NB4 (cell line): ENCODE results near the gene TMCC3.
A peak's percentile ranks its signal among the peaks of the same experiment; 100 is the strongest.
"Not testable (repeated sequence)": the region's sequence is repeated elsewhere in the genome, so short reads cannot be mapped to it uniquely, and the experiment has no call there.

Source experiments
- DNase-seq: peaks from one replicate; pipeline ENCODE4 v3.0.0; 2010; ENCODE audit warnings: low read depth
- H3K4me3 ChIP-seq: one replicate; pipeline ENCODE4 v1.5.1; 2011; ENCODE audit warnings: mild to moderate bottlenecking, low read depth, low read length, moderate library complexity
- CTCF ChIP-seq: IDR thresholded peaks from one replicate; pipeline ENCODE4 v1.5.1; 2012; ENCODE audit warnings: low read depth, low read length
- MAX ChIP-seq: IDR thresholded peaks from 2 replicates; pipeline ENCODE4 v1.6.1; 2011; ENCODE audit warnings: low read depth, low read length
- MYC ChIP-seq: IDR thresholded peaks from 2 replicates; pipeline ENCODE4 v1.6.1; 2011; ENCODE audit warnings: low read depth, low read length
- POLR2A ChIP-seq: IDR thresholded peaks from 2 replicates; pipeline ENCODE4 v1.6.1; 2011; ENCODE audit warnings: mild to moderate bottlenecking; ENCODE audit not compliant: insufficient read length; ENCODE audit errors: extremely low read depth

TMCC3 gene, protein sequence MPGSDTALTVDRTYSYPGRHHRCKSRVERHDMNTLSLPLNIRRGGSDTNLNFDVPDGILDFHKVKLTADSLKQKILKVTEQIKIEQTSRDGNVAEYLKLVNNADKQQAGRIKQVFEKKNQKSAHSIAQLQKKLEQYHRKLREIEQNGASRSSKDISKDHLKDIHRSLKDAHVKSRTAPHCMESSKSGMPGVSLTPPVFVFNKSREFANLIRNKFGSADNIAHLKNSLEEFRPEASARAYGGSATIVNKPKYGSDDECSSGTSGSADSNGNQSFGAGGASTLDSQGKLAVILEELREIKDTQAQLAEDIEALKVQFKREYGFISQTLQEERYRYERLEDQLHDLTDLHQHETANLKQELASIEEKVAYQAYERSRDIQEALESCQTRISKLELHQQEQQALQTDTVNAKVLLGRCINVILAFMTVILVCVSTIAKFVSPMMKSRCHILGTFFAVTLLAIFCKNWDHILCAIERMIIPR

DNA sequence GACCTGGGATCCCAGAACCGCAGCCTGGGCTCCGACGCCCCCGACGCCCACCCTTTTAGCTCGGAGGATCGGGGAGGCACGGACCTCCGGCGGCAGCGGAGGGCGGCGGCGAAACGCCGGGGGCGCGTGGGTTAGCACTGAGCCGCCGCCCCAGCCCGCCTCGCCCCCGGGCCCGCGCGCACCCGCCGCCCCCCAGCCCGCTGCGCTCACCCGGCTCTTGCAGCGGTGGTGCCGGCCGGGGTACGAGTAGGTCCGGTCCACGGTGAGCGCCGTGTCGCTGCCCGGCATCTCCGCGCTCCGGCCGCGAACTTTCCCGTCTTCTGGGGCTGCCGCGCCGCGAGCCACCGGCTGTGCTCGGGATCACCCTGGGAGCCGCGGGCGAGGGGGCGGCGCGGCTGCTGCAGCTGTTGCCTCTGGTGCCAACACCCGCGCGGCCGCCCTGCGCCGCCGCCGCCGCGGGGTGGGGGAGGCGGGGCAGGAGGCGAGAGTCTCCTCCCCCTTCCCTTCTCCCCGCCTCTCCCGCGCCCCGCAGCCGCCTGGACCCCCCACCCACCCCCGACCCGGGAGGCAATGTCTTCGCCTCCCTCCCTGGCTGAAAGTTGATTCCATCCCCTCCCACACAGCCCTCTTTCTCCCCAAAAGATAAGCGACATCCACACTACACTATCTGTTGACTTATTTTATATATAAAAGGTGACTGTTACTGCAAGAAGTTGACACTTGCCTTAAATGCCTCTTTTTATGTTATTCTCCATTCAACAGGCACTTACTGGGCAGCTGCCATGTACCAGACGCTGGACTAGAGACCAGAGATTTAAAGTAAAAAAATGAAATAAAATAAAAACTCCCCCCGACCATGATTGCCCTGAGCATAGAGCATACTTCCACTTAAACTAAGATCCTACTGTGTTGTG lies at the start of gene TMCC3:
Gene TMCC3, minus strand, starts transcription at position 415 of the 914 bp plus-strand sequence. Its CDS starts 127 bp downstream, at position 288.
- no peak for TF ChIP-seq POLR2A
- no peak for TF ChIP-seq MYC
- no peak for TF ChIP-seq MAX
- no peak for TF ChIP-seq CTCF
- DNase-seq = peak; percentile 55
- peak within 1 kb of the TSS; percentile 13 for H3K4me3 ChIP-seq

- H3K4me3 ChIP-seq = no peak overlapping the region
- DNase-seq = no peak
- TF ChIP-seq MAX (no peak), POLR2A (no peak), CTCF (no peak), MYC (no peak)
These were observed 49.4 kb upstream of the TMCC3 start for GRCh38 chr12:94699801-94700200.

DNA sequence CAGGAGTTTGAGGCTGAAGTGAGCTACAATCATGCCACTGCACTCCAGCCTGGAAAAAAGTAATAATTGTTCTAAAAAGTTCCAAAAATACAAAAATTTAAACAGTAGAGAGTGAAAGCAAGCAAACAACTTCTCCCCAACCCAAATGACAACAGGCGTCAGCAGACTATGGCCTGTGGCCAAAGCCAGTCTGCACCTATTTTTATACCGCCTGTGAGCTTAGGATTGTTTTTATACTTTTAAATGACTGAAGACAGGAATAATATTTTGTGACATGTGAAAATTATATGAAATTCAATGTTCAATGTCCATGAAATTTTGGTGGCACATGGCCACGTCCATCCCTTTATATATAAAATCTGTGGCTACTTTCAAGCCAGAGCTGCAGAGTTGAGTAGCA lies 48.2 kb upstream of the TMCC3 start:
- TF ChIP-seq CTCF (no peak), MYC (no peak), POLR2A (no peak), MAX (no peak)
- H3K4me3 ChIP-seq = no peak overlapping the region
- no peak for DNase-seq

DNA sequence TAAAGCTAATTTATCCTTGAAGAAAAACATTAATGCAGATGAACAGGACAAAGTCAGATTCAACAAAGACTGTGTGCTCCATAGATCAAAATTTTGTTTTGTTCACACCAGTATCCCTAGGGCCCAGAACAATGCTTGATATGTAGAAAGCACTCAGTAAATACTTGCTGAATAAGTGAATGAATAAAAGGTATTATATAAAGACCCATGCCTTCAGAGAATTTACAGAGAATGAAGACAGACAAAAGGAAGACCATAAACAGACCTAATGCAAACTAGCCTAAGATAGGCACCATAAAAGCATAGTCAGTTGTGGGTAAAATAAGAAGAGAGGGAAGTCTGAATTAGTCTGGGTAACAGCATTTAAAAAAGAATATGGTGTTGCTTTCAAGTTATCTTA lies 47.3 kb upstream of the TMCC3 start:
- no peak overlapping the region for H3K4me3 ChIP-seq
- DNase-seq = no peak
- TF ChIP-seq CTCF (no peak), MYC (no peak), POLR2A (no peak), MAX (no peak)

- no peak for DNase-seq
- H3K4me3 ChIP-seq = no peak overlapping the region
- TF ChIP-seq MYC = no peak
- TF ChIP-seq POLR2A = no peak
- no peak for TF ChIP-seq CTCF
- TF ChIP-seq MAX = no peak
These were observed 44.4 kb upstream of the TMCC3 start for GRCh38 chr12:94694732-94695131.

DNA sequence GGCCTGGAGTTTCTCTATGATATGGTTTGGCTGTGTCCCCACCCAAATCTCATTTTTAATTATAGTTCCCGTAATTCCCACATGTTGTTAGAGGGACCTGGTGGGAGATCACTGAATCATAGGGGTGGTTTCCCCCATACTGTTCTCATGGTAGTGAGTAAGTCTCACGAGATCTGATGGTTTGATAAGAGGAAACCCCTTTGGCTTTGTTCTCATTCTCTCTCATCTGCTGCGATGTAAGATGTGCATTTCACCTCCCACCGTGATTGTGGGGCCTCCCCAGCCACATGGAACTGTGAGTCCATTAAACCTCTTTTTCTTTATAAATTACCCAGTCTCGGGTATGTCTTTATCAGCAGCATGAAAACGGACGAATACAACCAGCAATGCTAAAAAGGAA lies 42.5 kb upstream of the TMCC3 start:
- not testable (repeated sequence) for H3K4me3 ChIP-seq, DNase-seq
